GM23338 (cell line): Measurements from ENCODE around the gene WRNIP1. TPM values are rescaled to one million over a fixed set of nuclear protein-coding genes. Genes with fewer than 3 reads are reported as not detected.

Experiments used
- ATAC-seq: fragments of 200-7000 bp; cut with Tn5 transposase; 3 replicates; pipeline ENCODE4 v1.9.1; 2020
- DNase-seq: peaks from one replicate; pipeline ENCODE4 v3.0.0-alpha.2; 2015; ENCODE audit warnings: low spot score
- H2AFZ ChIP-seq: fragments of 200-600 bp; sonication (generic); 2 replicates; pipeline ENCODE4 v1.8.0; 2016; ENCODE audit warnings: antibody characterized with exemption, mild to moderate bottlenecking, moderate library complexity
- H3F3A ChIP-seq: fragments of 200-600 bp; sonication (generic); replicated peaks from 2 replicates; pipeline ENCODE4 v1.8.0; 2017; ENCODE audit warnings: antibody characterized with exemption, mixed run types, low read depth
- H3K27ac ChIP-seq: fragments of 200-600 bp; sonication (generic); 2 replicates; pipeline ENCODE4 v1.6.1; 2016; ENCODE audit warnings: low read depth
- H3K27me3 ChIP-seq: fragments of 200-600 bp; sonication (generic); 2 replicates; pipeline ENCODE4 v1.8.0; 2016; ENCODE audit warnings: mild to moderate bottlenecking, mixed run types, moderate library complexity; ENCODE audit not compliant: insufficient read depth
- H3K36me3 ChIP-seq: fragments of 200-600 bp; sonication (generic); 2 replicates; pipeline ENCODE4 v1.8.0; 2016; ENCODE audit warnings: mild to moderate bottlenecking; ENCODE audit not compliant: insufficient read depth
- H3K4me1 ChIP-seq: fragments of 200-600 bp; sonication (generic); 2 replicates; pipeline ENCODE4 v1.8.0; 2016; ENCODE audit warnings: mild to moderate bottlenecking, moderate library complexity; ENCODE audit not compliant: insufficient read depth
- H3K4me2 ChIP-seq: fragments of 200-600 bp; sonication (generic); 2 replicates; pipeline ENCODE4 v1.7.1; 2017; ENCODE audit warnings: mixed run types
- H3K4me3 ChIP-seq: fragments of 200-600 bp; sonication (generic); 2 replicates; pipeline ENCODE4 v1.6.1; 2016; ENCODE audit warnings: mixed run types
- H3K79me2 ChIP-seq: fragments of 200-600 bp; sonication (generic); replicated peaks from 2 replicates; pipeline ENCODE4 v1.8.0; 2017; ENCODE audit warnings: mild to moderate bottlenecking; ENCODE audit not compliant: insufficient read depth
- H3K9me2 ChIP-seq: fragments of 200-600 bp; sonication (generic); 2 replicates; pipeline ENCODE4 v1.8.0; 2017; ENCODE audit not compliant: insufficient read depth
- H4K20me1 ChIP-seq: fragments of 200-600 bp; sonication (generic); replicated peaks from 2 replicates; pipeline ENCODE4 v1.8.0; 2017; ENCODE audit warnings: mild to moderate bottlenecking; ENCODE audit not compliant: insufficient read depth
- H3K27ac Mint-ChIP-seq: 2 replicates; pipeline ENCODE4 v1.8.0; 2020; ENCODE audit warnings: inconsistent platforms, mild to moderate bottlenecking, moderate library complexity, mixed read lengths
- H3K27me3 Mint-ChIP-seq: 3 replicates; pipeline ENCODE4 v1.8.0; 2022; ENCODE audit warnings: low read depth, mild to moderate bottlenecking, moderate library complexity, mixed read lengths, inconsistent platforms; ENCODE audit not compliant: insufficient read depth, poor library complexity
- H3K36me3 Mint-ChIP-seq: 3 replicates; pipeline ENCODE4 v1.8.0; 2021; ENCODE audit warnings: low read depth, mild to moderate bottlenecking, inconsistent platforms, moderate library complexity, mixed read lengths
- H3K4me1 Mint-ChIP-seq: 3 replicates; pipeline ENCODE4 v1.8.0; 2020; ENCODE audit warnings: mild to moderate bottlenecking, inconsistent platforms, mixed read lengths
- H3K4me3 Mint-ChIP-seq: 3 replicates; pipeline ENCODE4 v1.8.0; 2021; ENCODE audit warnings: moderate library complexity, mild to moderate bottlenecking, inconsistent platforms, mixed read lengths
- H3K9me3 Mint-ChIP-seq: 3 replicates; pipeline ENCODE4 v1.8.0; 2020; ENCODE audit warnings: moderate library complexity, mild to moderate bottlenecking, inconsistent platforms, mixed read lengths
- EZH2phosphoT487 ChIP-seq: fragments of 200-600 bp; sonication (generic); IDR thresholded peaks from one replicate; pipeline ENCODE4 v1.8.1; 2018; ENCODE audit warnings: antibody characterized with exemption; ENCODE audit not compliant: unreplicated experiment
- POLR2AphosphoS5 ChIP-seq: IDR thresholded peaks from 2 replicates; pipeline ENCODE4 v1.6.1; 2016; ENCODE audit warnings: antibody characterized with exemption, low read depth
- STAT1 ChIP-seq: IDR thresholded peaks from one replicate; pipeline ENCODE4 v1.6.1; 2016; ENCODE audit warnings: antibody characterized with exemption; ENCODE audit not compliant: unreplicated experiment
- ZNF114 ChIP-seq: fragments of 250-450 bp; sonication (Bioruptor Pico); IDR thresholded peaks from 2 replicates; pipeline ENCODE4 v1.5.0; 2020; ENCODE audit warnings: mild to moderate bottlenecking, moderate library complexity
- ZNF331 ChIP-seq: fragments of 250-450 bp; sonication (Bioruptor Pico); IDR thresholded peaks from 2 replicates; pipeline ENCODE4 v1.5.0; 2020; ENCODE audit warnings: low read depth, mild to moderate bottlenecking, moderate library complexity
- polyA plus RNA-seq: library from polyadenylated mRNA; unstranded; fragments of >200 nt; fragmentation: Nextera tagmentation; extraction: Ambion mirVana; gene quantifications from 2 replicates; pipeline ENCODE4 v1.2.1, GENCODE V29; 2016
- total RNA-seq: library from RNA; depleted of rRNA; stranded (reverse); fragments of >200 nt; shearing (Covaris generic); gene quantifications from 2 replicates; pipeline ENCODE4 v1.2.3, GENCODE V29; 2014
- TF ChIP-seq, protein P1 (sequence below): fragments of 250-450 bp; sonication (Bioruptor Pico); IDR thresholded peaks from 2 replicates; pipeline ENCODE4 v1.5.0; 2020; ENCODE audit warnings: mild to moderate bottlenecking, moderate library complexity

Gene WRNIP1
- total and polyA plus RNA-seq, 2 experiments from 2014 or later = 27.6 to 66.0 TPM

DNA sequence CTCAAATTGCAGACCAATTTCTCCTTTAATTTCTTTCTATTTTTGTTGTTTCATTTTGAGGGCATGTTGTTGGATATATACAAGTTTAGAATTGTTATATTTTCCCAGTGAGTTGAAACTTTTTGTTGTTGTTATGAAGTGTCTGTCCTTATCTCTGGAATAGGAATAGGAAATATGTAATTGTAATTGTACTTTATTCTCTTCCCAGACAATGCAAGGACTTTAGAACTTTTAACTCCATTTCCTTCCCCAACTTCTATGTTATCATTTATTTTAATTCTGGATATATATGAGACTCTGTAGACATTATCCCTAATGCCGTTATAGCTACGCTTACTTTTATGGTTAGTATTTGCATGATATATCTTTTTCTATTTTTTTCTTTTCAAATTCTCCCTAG, 64.1 kb downstream of the WRNIP1 start (continued):
- TF ChIP-seq, protein P1, sequence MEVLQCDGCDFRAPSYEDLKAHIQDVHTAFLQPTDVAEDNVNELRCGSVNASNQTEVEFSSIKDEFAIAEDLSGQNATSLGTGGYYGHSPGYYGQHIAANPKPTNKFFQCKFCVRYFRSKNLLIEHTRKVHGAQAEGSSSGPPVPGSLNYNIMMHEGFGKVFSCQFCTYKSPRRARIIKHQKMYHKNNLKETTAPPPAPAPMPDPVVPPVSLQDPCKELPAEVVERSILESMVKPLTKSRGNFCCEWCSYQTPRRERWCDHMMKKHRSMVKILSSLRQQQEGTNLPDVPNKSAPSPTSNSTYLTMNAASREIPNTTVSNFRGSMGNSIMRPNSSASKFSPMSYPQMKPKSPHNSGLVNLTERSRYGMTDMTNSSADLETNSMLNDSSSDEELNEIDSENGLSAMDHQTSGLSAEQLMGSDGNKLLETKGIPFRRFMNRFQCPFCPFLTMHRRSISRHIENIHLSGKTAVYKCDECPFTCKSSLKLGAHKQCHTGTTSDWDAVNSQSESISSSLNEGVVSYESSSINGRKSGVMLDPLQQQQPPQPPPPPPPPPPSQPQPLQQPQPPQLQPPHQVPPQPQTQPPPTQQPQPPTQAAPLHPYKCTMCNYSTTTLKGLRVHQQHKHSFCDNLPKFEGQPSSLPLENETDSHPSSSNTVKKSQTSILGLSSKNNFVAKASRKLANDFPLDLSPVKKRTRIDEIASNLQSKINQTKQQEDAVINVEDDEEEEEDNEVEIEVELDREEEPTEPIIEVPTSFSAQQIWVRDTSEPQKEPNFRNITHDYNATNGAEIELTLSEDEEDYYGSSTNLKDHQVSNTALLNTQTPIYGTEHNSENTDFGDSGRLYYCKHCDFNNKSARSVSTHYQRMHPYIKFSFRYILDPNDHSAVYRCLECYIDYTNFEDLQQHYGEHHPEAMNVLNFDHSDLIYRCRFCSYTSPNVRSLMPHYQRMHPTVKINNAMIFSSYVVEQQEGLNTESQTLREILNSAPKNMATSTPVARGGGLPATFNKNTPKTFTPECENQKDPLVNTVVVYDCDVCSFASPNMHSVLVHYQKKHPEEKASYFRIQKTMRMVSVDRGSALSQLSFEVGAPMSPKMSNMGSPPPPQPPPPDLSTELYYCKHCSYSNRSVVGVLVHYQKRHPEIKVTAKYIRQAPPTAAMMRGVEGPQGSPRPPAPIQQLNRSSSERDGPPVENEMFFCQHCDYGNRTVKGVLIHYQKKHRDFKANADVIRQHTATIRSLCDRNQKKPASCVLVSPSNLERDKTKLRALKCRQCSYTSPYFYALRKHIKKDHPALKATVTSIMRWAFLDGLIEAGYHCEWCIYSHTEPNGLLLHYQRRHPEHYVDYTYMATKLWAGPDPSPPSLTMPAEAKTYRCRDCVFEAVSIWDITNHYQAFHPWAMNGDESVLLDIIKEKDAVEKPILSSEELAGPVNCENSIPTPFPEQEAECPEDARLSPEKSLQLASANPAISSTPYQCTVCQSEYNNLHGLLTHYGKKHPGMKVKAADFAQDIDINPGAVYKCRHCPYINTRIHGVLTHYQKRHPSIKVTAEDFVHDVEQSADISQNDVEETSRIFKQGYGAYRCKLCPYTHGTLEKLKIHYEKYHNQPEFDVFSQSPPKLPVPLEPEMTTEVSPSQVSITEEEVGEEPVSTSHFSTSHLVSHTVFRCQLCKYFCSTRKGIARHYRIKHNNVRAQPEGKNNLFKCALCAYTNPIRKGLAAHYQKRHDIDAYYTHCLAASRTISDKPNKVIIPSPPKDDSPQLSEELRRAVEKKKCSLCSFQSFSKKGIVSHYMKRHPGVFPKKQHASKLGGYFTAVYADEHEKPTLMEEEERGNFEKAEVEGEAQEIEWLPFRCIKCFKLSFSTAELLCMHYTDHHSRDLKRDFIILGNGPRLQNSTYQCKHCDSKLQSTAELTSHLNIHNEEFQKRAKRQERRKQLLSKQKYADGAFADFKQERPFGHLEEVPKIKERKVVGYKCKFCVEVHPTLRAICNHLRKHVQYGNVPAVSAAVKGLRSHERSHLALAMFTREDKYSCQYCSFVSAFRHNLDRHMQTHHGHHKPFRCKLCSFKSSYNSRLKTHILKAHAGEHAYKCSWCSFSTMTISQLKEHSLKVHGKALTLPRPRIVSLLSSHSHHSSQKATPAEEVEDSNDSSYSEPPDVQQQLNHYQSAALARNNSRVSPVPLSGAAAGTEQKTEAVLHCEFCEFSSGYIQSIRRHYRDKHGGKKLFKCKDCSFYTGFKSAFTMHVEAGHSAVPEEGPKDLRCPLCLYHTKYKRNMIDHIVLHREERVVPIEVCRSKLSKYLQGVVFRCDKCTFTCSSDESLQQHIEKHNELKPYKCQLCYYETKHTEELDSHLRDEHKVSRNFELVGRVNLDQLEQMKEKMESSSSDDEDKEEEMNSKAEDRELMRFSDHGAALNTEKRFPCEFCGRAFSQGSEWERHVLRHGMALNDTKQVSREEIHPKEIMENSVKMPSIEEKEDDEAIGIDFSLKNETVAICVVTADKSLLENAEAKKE = no peak
- no peak for TF ChIP-seq POLR2AphosphoS5
- no peak for TF ChIP-seq STAT1
- no peak for TF ChIP-seq ZNF331 (CRISPR knock-in tag)
- no peak for TF ChIP-seq EZH2phosphoT487

DNA sequence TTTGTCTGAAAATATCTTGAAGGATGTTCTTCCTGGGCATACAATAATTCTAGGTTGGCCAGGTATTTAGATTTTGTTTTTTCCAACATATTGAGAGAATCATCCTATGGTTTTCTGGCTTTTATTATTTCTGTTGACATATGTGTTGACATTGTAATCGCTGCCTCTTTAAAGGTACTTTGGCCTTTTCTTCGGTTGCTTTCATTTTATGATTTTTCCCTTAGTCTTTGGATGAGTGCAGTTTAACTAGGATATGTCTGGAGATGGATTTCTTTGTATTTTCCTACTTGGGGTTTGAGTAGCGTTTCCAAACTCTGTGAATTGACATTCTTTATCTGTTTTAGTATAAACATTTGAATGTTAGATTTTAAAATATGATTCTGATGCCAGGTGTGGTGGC, 65.0 kb downstream of the WRNIP1 start:
- H3K4me1 ChIP-seq = no peaks in the 10 kb centered on the region
- H4K20me1 ChIP-seq = no peaks in the 10 kb centered on the region
- no peak overlapping the region for H3K4me2 ChIP-seq
- ATAC-seq = no peak
- Mint-ChIP-seq H3K4me1 (no peaks in the 10 kb centered on the region), H3K36me3 (no peaks in the 10 kb centered on the region), H3K27ac (no peak overlapping the region), H3K27me3 (peaks cover 2% of the 10 kb centered on the region), H3K4me3 (no peak overlapping the region), H3K9me3 (no peaks in the 10 kb centered on the region)
- H3F3A ChIP-seq = no peaks in the 10 kb centered on the region
- no peak overlapping the region for H2AFZ ChIP-seq
- no peaks in the 10 kb centered on the region for H3K79me2 ChIP-seq
- H3K9me2 ChIP-seq = no peaks in the 10 kb centered on the region
- no peaks in the 10 kb centered on the region for H3K36me3 ChIP-seq
- no peak overlapping the region; the same call in 1 of the 2 replicates for H3K27ac ChIP-seq
- no peak for DNase-seq
- no peak overlapping the region for H3K4me3 ChIP-seq
- H3K27me3 ChIP-seq = no peaks in the 10 kb centered on the region
- TF ChIP-seq ZNF114 (CRISPR knock-in tag) (no peak), STAT1 (no peak), EZH2phosphoT487 (no peak)
